Stimulated activated CD4-positive, alpha-beta T cell treated with anti-CD3 and anti-CD28 coated beads, Interleukin-1b, Interleukin-23, amount 100 ng/mL, for 48 hours (primary cell): ENCODE data around the gene KIF5B.
A peak's percentile ranks its signal among the peaks of the same experiment; 100 is the strongest.
"Not testable (repeated sequence)": the region's sequence is repeated elsewhere in the genome, so short reads cannot be mapped to it uniquely, and the experiment has no call there.

Source experiments
- DNase-seq: peaks from one replicate; pipeline ENCODE4 v3.0.0-alpha.2; 2020

The KIF5B gene

GRCh38 chr10:32056136-32057035 is at the start of gene KIF5B:
Gene KIF5B (minus strand): TSS chr10:32056425. CDS start chr10:32055973, 452 bp downstream.
- DNase-seq: peak; percentile 85

GRCh38 chr10:32105782-32106382 is 49.7 kb upstream of the KIF5B start:
- no peak for DNase-seq

- no peak for DNase-seq
Measured at GRCh38 chr10:32104622-32105509, 48.6 kb upstream of the KIF5B start.

- no peak for DNase-seq
Measured at GRCh38 chr10:32104181-32104580, 48.0 kb upstream of the KIF5B start.

GRCh38 chr10:32103721-32104120 is 47.5 kb upstream of the KIF5B start:
- no peak for DNase-seq

GRCh38 chr10:32098566-32099259 is 42.5 kb upstream of the KIF5B start:
- not testable (repeated sequence) for DNase-seq

- DNase-seq: no peak
Measured at GRCh38 chr10:32095116-32095733, 39.0 kb upstream of the KIF5B start.

GRCh38 chr10:32093650-32094049 is 37.4 kb upstream of the KIF5B start:
- no peak for DNase-seq

GRCh38 chr10:32091046-32091445 is 34.8 kb upstream of the KIF5B start:
- DNase-seq: no peak

GRCh38 chr10:32084185-32084851 is 28.1 kb upstream of the KIF5B start:
- DNase-seq: no peak

GRCh38 chr10:32077896-32078485 is 21.8 kb upstream of the KIF5B start:
- DNase-seq: no peak

- DNase-seq: no peak
Measured at GRCh38 chr10:32073659-32074058, 17.4 kb upstream of the KIF5B start.

GRCh38 chr10:32073128-32073527 is 16.9 kb upstream of the KIF5B start:
- no peak for DNase-seq

GRCh38 chr10:32072025-32072800 is 16.0 kb upstream of the KIF5B start:
- DNase-seq: no peak

GRCh38 chr10:32070645-32071044 is 14.4 kb upstream of the KIF5B start:
- DNase-seq: no peak

- DNase-seq: no peak
Measured at GRCh38 chr10:32068569-32068968, 12.3 kb upstream of the KIF5B start.

- not testable (repeated sequence) for DNase-seq
Measured at GRCh38 chr10:32067931-32068330, 11.7 kb upstream of the KIF5B start.

- no peak for DNase-seq
Measured at GRCh38 chr10:32065856-32066255, 9.6 kb upstream of the KIF5B start.

GRCh38 chr10:32061440-32061839 is 5.2 kb upstream of the KIF5B start:
- DNase-seq: no peak

GRCh38 chr10:32060347-32060746 is 4.1 kb upstream of the KIF5B start:
- no peak for DNase-seq
